WI38 (cell line): ENCODE measurements around the gene GALNT18.

Experiments used
- H3K4me3 ChIP-seq: 2 replicates; pipeline ENCODE4 v1.5.1; 2011; ENCODE audit warnings: low read depth, mild to moderate bottlenecking, control low read depth, low read length
- CTCF ChIP-seq: IDR thresholded peaks from 2 replicates; pipeline ENCODE4 v1.5.1; 2012; ENCODE audit warnings: low read depth, mild to moderate bottlenecking, control low read depth, low read length

The GALNT18 gene

DNA sequence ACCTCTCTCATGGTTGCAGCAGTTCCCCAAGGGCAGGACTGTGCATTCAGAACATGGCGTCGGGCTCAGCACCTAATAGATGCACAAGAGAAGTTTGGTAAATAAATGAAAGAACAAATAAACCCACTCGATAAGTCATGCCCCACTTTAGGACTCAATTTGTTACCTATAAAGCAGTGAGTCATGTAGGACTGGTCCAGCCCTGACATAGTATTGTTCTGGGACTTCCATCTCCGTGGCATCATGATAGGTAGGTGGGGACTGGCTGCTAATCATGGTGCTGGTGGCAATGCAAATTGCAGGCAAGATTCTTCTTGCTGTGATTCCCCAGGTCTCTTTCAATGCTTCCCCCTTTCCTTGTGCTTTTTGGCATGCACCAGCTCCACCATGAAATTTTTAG, 150.6 kb downstream of the GALNT18 start:
- H3K4me3 ChIP-seq = no peak overlapping the region
- no peak for TF ChIP-seq CTCF

DNA sequence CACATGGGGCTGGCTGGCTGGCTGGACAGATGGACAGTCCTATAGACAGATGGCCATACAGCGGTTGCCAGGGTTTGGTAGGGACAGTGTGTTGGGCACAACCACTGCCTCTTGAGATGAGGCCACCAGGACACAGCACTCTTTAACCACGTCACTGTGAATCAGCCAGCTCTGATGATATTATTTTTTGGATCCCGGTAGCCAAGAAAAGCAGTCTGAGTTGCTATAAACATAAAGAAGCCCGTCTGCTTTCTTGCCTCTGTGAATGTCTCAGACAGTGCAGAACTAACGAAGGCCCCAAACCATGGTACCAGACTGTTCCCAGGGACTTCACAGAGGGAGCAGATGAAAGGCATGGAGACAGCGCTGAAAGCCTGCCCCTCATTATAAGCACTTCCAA, 152.9 kb downstream of the GALNT18 start:
- H3K4me3 ChIP-seq = no peak overlapping the region
- no peak for TF ChIP-seq CTCF

- no peak for TF ChIP-seq CTCF
- no peak overlapping the region for H3K4me3 ChIP-seq
Observed at GRCh38 chr11:11467312-11467711, 154.5 kb downstream of the GALNT18 start.

- H3K4me3 ChIP-seq = no peak overlapping the region
- no peak for TF ChIP-seq CTCF
Observed at GRCh38 chr11:11464555-11464954, 157.2 kb downstream of the GALNT18 start.

- H3K4me3 ChIP-seq = no peak overlapping the region
- no peak for TF ChIP-seq CTCF
Observed at GRCh38 chr11:11463405-11463804, 158.4 kb downstream of the GALNT18 start.

GRCh38 chr11:11461473-11461872, 160.3 kb downstream of the GALNT18 start:
- H3K4me3 ChIP-seq = no peak overlapping the region
- no peak for TF ChIP-seq CTCF

GRCh38 chr11:11459578-11459977, 162.2 kb downstream of the GALNT18 start:
- no peak overlapping the region for H3K4me3 ChIP-seq
- no peak for TF ChIP-seq CTCF
